Measurements from ENCODE around the gene FGGY.

- no peak for TF ChIP-seq YY1 (IDR thresholded peaks at IDR 0.05; ENCODE audit: insufficient read depth, insufficient read length)
- no peak for TF ChIP-seq SUZ12 (IDR thresholded peaks at IDR 0.05; ENCODE audit: extremely low read depth, insufficient read depth, insufficient read length)
Measured at GRCh38 chr1:59294423-59294822, 2.5 kb upstream of the FGGY start.

All from NT2/D1 (cell line).